IgD-negative memory B cell (primary cell): ENCODE data around the gene JADE2. TPM values are rescaled to one million over a fixed set of nuclear protein-coding genes. Genes with fewer than 3 reads are reported as not detected.
"Not testable (repeated sequence)": the region's sequence is repeated elsewhere in the genome, so short reads cannot be mapped to it uniquely, and the experiment has no call there.

ENCODE experiments used
- H3K27ac Mint-ChIP-seq, 3 donors: one replicate each; pipeline ENCODE4 v1.8.0; 2020 to 2022; ENCODE audit warnings: mild to moderate bottlenecking in 3 of 3, mixed read lengths in 3 of 3, moderate library complexity in 1 of 3
- H3K27me3 Mint-ChIP-seq: one replicate; pipeline ENCODE4 v1.8.0; 2021; ENCODE audit warnings: mixed read lengths
- H3K36me3 Mint-ChIP-seq: one replicate; pipeline ENCODE4 v1.8.0; 2020; ENCODE audit warnings: mild to moderate bottlenecking, mixed read lengths
- H3K4me1 Mint-ChIP-seq, 3 donors: one replicate each; pipeline ENCODE4 v1.8.0; 2020 to 2022; ENCODE audit warnings: mixed read lengths in 3 of 3, mild to moderate bottlenecking in 1 of 3
- H3K4me3 Mint-ChIP-seq, 4 donors: one replicate each; pipeline ENCODE4 v1.8.0; 2020 to 2022; ENCODE audit warnings: mild to moderate bottlenecking in 4 of 4, mixed read lengths in 4 of 4, moderate library complexity in 3 of 4
- H3K9me3 Mint-ChIP-seq, 3 donors: one replicate each; pipeline ENCODE4 v1.8.0; 2020 to 2021; ENCODE audit warnings: mixed read lengths in 3 of 3, mild to moderate bottlenecking in 1 of 3
- polyA plus RNA-seq: library from polyadenylated mRNA; unstranded; fragments of 300-500 nt; fragmentation: Illumina TruSeq; gene quantifications from one replicate; pipeline ENCODE4 v1.2.3, GENCODE V29; 2021

Gene JADE2
- polyA plus RNA-seq, 1 donor from 2014 or later: 46.7 TPM

DNA sequence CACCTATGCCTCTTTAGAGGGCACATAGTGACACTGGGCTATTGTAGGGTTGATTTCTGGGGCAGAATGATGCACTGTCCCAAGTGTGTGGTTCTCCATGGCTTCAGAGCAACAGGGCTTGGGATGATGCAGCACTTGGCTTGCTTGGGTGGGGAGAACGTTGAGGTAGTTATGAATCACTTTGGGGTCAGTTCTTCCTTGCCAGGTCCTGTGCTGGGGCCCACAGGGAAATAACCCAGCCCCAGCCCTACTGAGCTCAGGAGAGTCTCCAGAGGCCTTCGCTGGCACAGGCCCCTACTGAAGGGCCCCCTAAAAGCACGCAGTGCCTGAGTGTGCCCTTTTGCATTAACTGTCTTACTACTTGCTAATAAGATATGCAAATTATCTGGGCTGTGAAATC is 24.2 kb downstream of the JADE2 start:
- Mint-ChIP-seq H3K36me3 (peaks cover 16% of the 10 kb centered on the region), H3K4me1 (peaks cover 58 to 79% (median 77%) of the 10 kb centered on the region in 3 donors), H3K27ac (peak overlapping the region; percentile 54 to 95 (median 82)), H3K9me3 (no peaks in the 10 kb centered on the region), H3K4me3 (peak overlapping the region; percentile 12 to 90 (median 64)), H3K27me3 (no peaks in the 10 kb centered on the region)

DNA sequence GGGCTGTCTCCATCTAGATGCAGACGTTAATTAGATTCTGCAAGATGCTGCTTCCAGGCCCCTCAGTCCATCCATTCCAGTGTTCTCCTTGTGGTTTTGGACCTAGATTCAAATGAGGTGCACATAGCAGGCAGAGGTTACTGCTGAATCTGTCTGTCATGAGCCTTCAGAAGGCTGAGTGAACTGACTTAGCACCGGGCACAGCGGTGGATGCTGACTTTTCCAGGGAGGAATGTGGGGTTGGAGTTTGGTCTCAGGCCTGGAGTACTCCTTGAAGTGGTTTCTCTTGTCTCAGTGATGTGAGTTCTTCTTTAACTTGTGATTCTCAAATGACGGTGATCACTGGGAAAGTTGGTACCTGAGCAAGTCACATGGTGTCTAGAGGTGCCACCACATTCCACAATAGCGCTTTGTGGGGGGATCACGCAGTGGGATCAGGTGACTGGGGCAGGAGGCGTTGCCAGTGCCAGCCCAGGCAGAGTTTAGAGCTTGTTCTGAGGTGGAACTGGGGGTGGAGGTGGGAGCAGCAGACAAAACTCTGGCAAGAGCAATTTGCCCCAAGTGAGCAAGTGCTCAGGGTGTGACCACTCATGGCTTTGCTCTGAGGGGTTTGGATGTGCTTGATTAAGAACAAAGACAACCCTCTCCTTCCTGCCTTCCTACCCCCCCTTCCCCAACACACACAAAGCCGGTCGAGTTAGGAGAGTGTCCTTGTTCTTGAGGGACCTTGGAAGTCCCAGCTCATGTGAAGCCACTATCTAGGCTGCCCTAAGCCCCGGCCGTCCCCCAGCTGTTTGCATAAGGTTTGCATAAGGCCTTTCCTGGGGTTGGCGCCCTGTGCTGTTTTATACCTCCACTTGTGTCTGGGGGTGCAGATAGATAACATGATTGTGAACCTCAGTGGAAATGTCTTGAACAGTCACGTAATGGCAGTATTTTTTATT is 25.1 kb downstream of the JADE2 start:
- Mint-ChIP-seq H3K4me1 (peaks cover 57 to 77% (median 75%) of the 10 kb centered on the region in 3 donors), H3K27ac (peak overlapping the region; percentile 82 to 95 (median 95)), H3K27me3 (no peaks in the 10 kb centered on the region), H3K4me3 (peak overlapping the region; percentile 28 to 90 (median 74)), H3K36me3 (peaks cover 16% of the 10 kb centered on the region), H3K9me3 (no peaks in the 10 kb centered on the region)

- Mint-ChIP-seq H3K9me3 (no peaks in the 10 kb centered on the region), H3K27me3 (peaks cover 2% of the 10 kb centered on the region), H3K27ac (peak overlapping the region; percentile 46 to 100 (median 99)), H3K4me1 (peaks cover 62 to 79% (median 79%) of the 10 kb centered on the region in 3 donors), H3K4me3 (peak overlapping the region in 3 of 4 donors; percentile 49 to 91 (median 72)), H3K36me3 (peaks cover 16% of the 10 kb centered on the region)
Measured at GRCh38 chr5:134551901-134552300, 26.4 kb downstream of the JADE2 start.

- Mint-ChIP-seq H3K4me3 (peak overlapping the region in 3 of 4 donors; percentile 23 to 72 (median 49)), H3K9me3 (no peaks in the 10 kb centered on the region), H3K27me3 (peaks cover 2% of the 10 kb centered on the region), H3K4me1 (peaks cover 60 to 76% (median 75%) of the 10 kb centered on the region in 3 donors), H3K36me3 (peaks cover 16% of the 10 kb centered on the region), H3K27ac (peak overlapping the region; percentile 46 to 100 (median 98))
Measured at GRCh38 chr5:134552301-134552700, 26.8 kb downstream of the JADE2 start.

DNA sequence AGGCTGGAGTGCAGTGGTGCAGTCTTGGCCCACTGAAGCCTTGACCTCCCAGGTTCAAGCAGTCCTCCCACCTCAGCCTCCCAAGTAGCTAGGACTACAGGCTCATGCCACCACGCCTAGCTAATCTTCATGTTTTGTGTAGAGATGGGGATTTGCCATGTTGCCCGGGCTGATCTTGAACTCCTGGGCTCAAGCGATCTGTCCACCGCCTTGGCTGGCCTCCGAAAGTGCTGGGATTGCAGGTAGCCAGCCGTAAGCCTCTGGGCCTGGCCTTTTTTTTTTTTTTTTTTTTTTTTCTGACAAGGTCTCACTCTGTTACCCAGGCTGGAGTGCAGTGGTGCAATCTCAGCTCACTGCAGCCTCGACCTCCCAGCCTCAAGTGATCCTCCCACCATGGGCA is 27.2 kb downstream of the JADE2 start:
- H3K4me3 Mint-ChIP-seq: peak overlapping the region in 2 of 4 donors; percentile 49 to 70
- not testable (repeated sequence) for H3K27me3 Mint-ChIP-seq, H3K9me3 Mint-ChIP-seq
- peaks cover 56 to 72% (median 71%) of the 10 kb centered on the region in 3 donors for H3K4me1 Mint-ChIP-seq
- H3K36me3 Mint-ChIP-seq: peaks cover 14% of the 10 kb centered on the region
- peak overlapping the region; percentile 46 to 100 (median 98) for H3K27ac Mint-ChIP-seq

GRCh38 chr5:134553821-134554267 is 28.4 kb downstream of the JADE2 start:
- no peaks in the 10 kb centered on the region for H3K9me3 Mint-ChIP-seq

GRCh38 chr5:134554319-134555222 is 29.1 kb downstream of the JADE2 start:
- peaks cover 10% of the 10 kb centered on the region for H3K36me3 Mint-ChIP-seq
- peak overlapping the region; percentile 98 to 100 (median 99) for H3K27ac Mint-ChIP-seq
- H3K27me3 Mint-ChIP-seq: peaks cover 2% of the 10 kb centered on the region
- peak overlapping the region; percentile 57 to 92 (median 86) for H3K4me3 Mint-ChIP-seq
- peaks cover 51 to 57% (median 56%) of the 10 kb centered on the region in 3 donors for H3K4me1 Mint-ChIP-seq
- H3K9me3 Mint-ChIP-seq: no peaks in the 10 kb centered on the region

More at GRCh38 chr5:134553821-134554267, 28.4 kb downstream of the JADE2 start:
- peaks cover 10% of the 10 kb centered on the region for H3K36me3 Mint-ChIP-seq
- H3K4me3 Mint-ChIP-seq: peak overlapping the region in 3 of 4 donors; percentile 65 to 92 (median 87)
- H3K27ac Mint-ChIP-seq: peak overlapping the region; percentile 98 to 100 (median 99)
- peaks cover 51 to 60% (median 60%) of the 10 kb centered on the region in 3 donors for H3K4me1 Mint-ChIP-seq
- H3K27me3 Mint-ChIP-seq: peaks cover 2% of the 10 kb centered on the region

GRCh38 chr5:134555223-134555889 is 29.9 kb downstream of the JADE2 start:
- peaks cover 2% of the 10 kb centered on the region for H3K27me3 Mint-ChIP-seq
- peaks cover 10% of the 10 kb centered on the region for H3K36me3 Mint-ChIP-seq
- peak overlapping the region; percentile 57 to 92 (median 85) for H3K4me3 Mint-ChIP-seq
- no peaks in the 10 kb centered on the region for H3K9me3 Mint-ChIP-seq
- peaks cover 47 to 52% (median 50%) of the 10 kb centered on the region in 3 donors for H3K4me1 Mint-ChIP-seq
- peak overlapping the region; percentile 98 to 100 (median 99) for H3K27ac Mint-ChIP-seq

- peak overlapping the region; percentile 98 to 100 (median 99) for H3K27ac Mint-ChIP-seq
- peaks cover 2% of the 10 kb centered on the region for H3K27me3 Mint-ChIP-seq
- peaks cover 10% of the 10 kb centered on the region for H3K36me3 Mint-ChIP-seq
- H3K9me3 Mint-ChIP-seq: no peaks in the 10 kb centered on the region
- H3K4me1 Mint-ChIP-seq: peaks cover 41 to 46% (median 44%) of the 10 kb centered on the region in 3 donors
- H3K4me3 Mint-ChIP-seq: peak overlapping the region; percentile 38 to 92 (median 85)
Measured at GRCh38 chr5:134555890-134556311, 30.4 kb downstream of the JADE2 start.

DNA sequence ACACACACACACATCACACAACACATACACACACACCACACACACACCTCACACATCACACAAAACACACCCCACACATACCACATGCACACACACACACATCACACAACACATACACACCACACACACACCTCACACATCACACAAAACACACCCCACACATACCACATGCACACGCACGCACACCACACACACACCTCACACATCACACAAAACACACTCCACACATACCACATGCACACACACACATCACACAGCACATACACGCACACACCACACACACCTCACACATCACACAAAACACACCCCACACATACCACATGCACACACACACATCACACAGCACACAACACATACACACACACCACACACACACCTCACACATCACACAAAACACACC is 31.1 kb downstream of the JADE2 start:
- not testable (repeated sequence) for H3K27me3 Mint-ChIP-seq
- peaks cover 37 to 45% (median 44%) of the 10 kb centered on the region in 3 donors for H3K4me1 Mint-ChIP-seq

GRCh38 chr5:134556994-134557393 is 31.5 kb downstream of the JADE2 start:
- peaks cover 2% of the 10 kb centered on the region for H3K27me3 Mint-ChIP-seq
- no peaks in the 10 kb centered on the region for H3K9me3 Mint-ChIP-seq
- peaks cover 34 to 40% (median 40%) of the 10 kb centered on the region in 3 donors for H3K4me1 Mint-ChIP-seq
- H3K27ac Mint-ChIP-seq: peak overlapping the region; percentile 70 to 100 (median 90)
- H3K36me3 Mint-ChIP-seq: peaks cover 6% of the 10 kb centered on the region
- peak overlapping the region in 2 of 4 donors; percentile 6 to 55 for H3K4me3 Mint-ChIP-seq

More for the DNA sequence above, 31.1 kb downstream of the JADE2 start:
- H3K36me3 Mint-ChIP-seq, H3K9me3 Mint-ChIP-seq: not testable (repeated sequence)
- Mint-ChIP-seq H3K4me3 (peak overlapping the region in 2 of 4 donors; percentile 6 to 55), H3K27ac (peak overlapping the region; percentile 70 to 100 (median 90))

DNA sequence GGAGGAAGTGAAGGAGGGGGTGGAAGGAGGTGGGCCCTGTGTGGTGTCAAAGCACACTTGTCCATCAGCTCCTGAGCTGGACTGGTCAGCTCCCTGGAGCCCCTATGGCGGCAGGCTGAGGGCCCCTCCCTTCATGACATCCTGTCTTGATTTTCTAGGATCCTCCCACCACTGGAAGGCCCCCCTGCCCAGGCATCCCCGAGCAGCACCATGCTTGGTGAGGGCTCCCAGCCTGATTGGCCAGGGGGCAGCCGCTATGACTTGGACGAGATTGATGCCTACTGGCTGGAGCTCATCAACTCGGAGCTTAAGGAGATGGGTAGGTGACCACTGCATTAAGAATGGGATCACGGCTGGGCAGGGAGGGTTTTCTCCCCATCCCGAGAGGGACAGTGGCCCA is 34.2 kb downstream of the JADE2 start:
- H3K4me1 Mint-ChIP-seq: peaks cover 20 to 22% (median 22%) of the 10 kb centered on the region in 3 donors
- no peak overlapping the region for H3K4me3 Mint-ChIP-seq
- H3K36me3 Mint-ChIP-seq: no peaks in the 10 kb centered on the region
- H3K27me3 Mint-ChIP-seq: peaks cover 2% of the 10 kb centered on the region
- no peaks in the 10 kb centered on the region for H3K9me3 Mint-ChIP-seq
- H3K27ac Mint-ChIP-seq: peak overlapping the region in 1 of 3 donors; percentile 60

DNA sequence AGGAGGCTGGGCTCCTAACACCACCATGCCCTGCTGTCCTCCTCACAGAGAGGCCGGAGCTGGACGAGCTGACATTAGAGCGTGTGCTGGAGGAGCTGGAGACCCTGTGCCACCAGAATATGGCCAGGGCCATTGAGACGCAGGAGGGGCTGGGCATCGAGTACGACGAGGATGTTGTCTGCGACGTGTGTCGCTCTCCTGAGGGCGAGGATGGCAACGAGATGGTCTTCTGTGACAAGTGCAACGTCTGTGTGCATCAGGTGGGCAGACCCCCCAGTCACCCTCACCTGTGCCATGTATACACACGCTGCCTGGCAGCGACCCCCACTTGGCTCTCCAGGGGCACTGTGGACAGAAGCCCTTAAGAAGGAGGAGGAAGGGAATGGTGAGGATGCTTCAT is 35.2 kb downstream of the JADE2 start:
- H3K4me1 Mint-ChIP-seq: peaks cover 11 to 13% (median 13%) of the 10 kb centered on the region in 3 donors
- H3K36me3 Mint-ChIP-seq: no peaks in the 10 kb centered on the region
- H3K27me3 Mint-ChIP-seq: peaks cover 2% of the 10 kb centered on the region
- no peak overlapping the region for H3K4me3 Mint-ChIP-seq
- no peaks in the 10 kb centered on the region for H3K9me3 Mint-ChIP-seq
- H3K27ac Mint-ChIP-seq: peak overlapping the region in 2 of 3 donors; percentile 39 to 76

DNA sequence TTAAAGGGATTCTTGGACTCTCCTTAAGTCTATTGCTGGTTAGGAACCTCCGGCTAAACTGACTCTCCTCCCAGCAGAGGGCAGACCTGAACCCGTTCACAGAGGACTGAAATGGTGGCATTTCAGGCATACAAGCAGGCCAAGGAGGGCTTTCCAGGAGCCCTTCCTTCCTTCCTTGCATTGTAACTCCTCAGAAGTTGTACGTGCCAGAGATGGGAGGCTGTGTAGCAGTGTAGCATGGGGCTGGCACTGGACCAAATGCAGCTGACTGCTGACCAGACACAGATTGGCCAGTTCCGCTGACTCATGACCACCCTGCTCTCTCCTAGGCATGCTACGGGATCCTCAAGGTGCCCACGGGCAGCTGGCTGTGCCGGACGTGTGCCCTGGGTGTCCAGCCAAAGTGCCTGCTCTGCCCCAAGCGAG is 36.4 kb downstream of the JADE2 start:
- Mint-ChIP-seq H3K27ac (peak overlapping the region in 2 of 3 donors; percentile 28 to 80), H3K4me3 (no peak overlapping the region), H3K27me3 (peaks cover under 1% of the 10 kb centered on the region), H3K9me3 (no peaks in the 10 kb centered on the region), H3K4me1 (peaks cover 3 to 6% (median 4%) of the 10 kb centered on the region in 3 donors), H3K36me3 (no peaks in the 10 kb centered on the region)
